ENCODE data around the gene LCTL. TPM values are rescaled to one million over a fixed set of nuclear protein-coding genes. Genes with fewer than 3 reads are reported as not detected.

The LCTL gene
- total RNA-seq, 4 donors from 2014 or later, result 3.3 to 12.6 (median 7.4) TPM

DNA sequence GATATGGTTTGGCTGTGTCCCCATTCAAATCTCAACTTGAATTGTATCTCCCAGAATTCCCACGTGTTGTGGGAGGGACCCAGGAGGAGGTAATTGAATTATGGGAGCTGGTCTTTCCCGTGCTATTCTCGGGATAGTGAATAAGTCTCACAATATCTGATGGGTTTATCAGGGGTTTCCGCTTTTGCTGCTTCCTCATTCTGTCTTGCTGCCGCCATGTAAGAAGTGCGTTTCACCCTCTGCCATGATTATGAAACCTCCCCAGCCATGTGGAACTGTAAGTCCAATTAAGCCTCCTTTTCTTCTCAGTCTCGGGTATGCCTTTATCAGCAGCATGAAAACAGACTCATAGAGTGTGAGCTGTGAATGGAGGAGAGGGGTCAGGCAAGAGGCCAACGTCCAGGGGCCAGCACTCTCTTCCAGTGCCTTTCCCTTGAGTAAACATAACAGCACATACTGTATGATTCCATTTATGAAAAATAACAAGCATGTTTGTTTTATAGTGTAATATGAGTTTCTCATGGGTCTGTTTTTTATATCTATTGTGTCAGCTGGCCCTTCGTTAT, 16.3 kb upstream of the LCTL start:
- H3K9me3 ChIP-seq, result no peaks in the 10 kb centered on the region
- H3K36me3 ChIP-seq, result no peaks in the 10 kb centered on the region
- TF ChIP-seq EP300 (IDR thresholded peaks at IDR 0.05) (no peak), POLR2A (IDR thresholded peaks at IDR 0.05) (no peak)
- TF ChIP-seq, protein P1, sequence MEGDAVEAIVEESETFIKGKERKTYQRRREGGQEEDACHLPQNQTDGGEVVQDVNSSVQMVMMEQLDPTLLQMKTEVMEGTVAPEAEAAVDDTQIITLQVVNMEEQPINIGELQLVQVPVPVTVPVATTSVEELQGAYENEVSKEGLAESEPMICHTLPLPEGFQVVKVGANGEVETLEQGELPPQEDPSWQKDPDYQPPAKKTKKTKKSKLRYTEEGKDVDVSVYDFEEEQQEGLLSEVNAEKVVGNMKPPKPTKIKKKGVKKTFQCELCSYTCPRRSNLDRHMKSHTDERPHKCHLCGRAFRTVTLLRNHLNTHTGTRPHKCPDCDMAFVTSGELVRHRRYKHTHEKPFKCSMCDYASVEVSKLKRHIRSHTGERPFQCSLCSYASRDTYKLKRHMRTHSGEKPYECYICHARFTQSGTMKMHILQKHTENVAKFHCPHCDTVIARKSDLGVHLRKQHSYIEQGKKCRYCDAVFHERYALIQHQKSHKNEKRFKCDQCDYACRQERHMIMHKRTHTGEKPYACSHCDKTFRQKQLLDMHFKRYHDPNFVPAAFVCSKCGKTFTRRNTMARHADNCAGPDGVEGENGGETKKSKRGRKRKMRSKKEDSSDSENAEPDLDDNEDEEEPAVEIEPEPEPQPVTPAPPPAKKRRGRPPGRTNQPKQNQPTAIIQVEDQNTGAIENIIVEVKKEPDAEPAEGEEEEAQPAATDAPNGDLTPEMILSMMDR (IDR thresholded peaks at IDR 0.05), result no peak
- DNase-seq (ENCODE audit: low spot score in 2 of 2), result no peak
- H3K4me3 ChIP-seq, result no peak overlapping the region
- H3K27ac ChIP-seq, result no peak overlapping the region
- H3K27me3 ChIP-seq, result no peaks in the 10 kb centered on the region
- peaks cover 0 to 7% (median 0%) of the 10 kb centered on the region in 4 donors for H3K4me1 ChIP-seq
- 63 to 69% methylated on average over 9 of the region's 9 CpGs for WGBS, 2 donors

DNA sequence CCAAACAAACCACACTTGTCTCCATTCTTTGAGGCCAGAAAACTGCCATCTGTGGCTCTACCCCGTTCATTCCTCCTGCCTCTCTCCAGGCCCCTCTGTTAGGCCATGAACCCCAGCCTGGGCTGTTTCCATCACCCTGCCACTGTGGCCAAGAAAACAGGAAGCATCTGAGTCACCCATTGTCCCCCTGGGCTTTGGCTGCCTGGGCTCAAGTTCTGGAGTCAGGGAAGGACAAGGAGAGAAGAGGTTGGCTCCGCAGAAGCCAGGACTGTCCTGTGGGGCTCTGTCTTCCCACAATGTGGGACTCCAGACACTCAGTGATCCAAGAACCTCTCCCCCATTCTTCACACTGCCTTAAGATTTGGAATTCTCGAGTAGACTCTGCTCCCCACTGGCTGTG, 14.8 kb upstream of the LCTL start:
- 62 to 73% methylated on average over 2 to 3 of the region's 3 CpGs for WGBS, 2 donors
- DNase-seq (ENCODE audit: low spot score in 2 of 2), result peak; percentile 10 to 17
- TF ChIP-seq EP300 (IDR thresholded peaks at IDR 0.05) (no peak), POLR2A (IDR thresholded peaks at IDR 0.05) (no peak)
- TF ChIP-seq, protein P1 (IDR thresholded peaks at IDR 0.05), result no peak

DNA sequence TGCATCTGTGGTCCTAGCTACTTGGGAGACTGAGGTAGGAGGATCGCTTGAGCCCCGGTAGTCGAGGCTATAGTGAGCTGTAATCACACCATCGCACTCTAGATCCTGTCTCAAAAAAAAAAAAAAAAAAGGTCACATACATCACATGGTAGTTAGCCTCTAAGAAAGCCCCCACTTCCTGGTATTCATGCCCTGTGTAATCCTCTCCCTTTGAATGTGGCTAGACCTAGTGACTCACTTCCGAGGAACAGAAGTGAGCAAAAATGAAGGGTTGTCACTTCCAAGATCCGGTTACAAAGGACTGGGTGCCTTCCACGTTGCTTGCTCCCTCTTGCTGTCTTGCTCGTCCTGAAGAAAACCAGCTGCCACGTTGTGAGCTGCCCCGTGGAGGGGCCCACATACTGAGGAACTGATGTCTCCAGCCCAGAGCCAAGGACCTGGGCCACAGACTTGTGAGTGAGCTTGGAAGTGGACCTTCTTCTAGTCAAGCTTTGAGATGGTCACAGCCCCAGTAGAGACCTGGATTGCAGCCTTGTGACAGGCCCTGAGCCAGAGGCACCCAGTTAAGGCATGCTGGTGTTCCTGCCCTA, 12.6 kb upstream of the LCTL start:
- no peaks in the 10 kb centered on the region for H3K27me3 ChIP-seq
- DNase-seq (ENCODE audit: low spot score in 2 of 2), result no peak
- no peaks in the 10 kb centered on the region for H3K36me3 ChIP-seq
- no peaks in the 10 kb centered on the region for H3K9me3 ChIP-seq
- no peak overlapping the region for H3K27ac ChIP-seq
- WGBS, 2 donors, result 65 to 80% methylated on average over 10 of the region's 10 CpGs
- TF ChIP-seq, protein P1 (IDR thresholded peaks at IDR 0.05), result no peak
- TF ChIP-seq POLR2A (IDR thresholded peaks at IDR 0.05), result no peak
- TF ChIP-seq EP300 (IDR thresholded peaks at IDR 0.05), result no peak
- peaks cover 0 to 10% (median 0%) of the 10 kb centered on the region in 4 donors for H3K4me1 ChIP-seq
- no peak overlapping the region for H3K4me3 ChIP-seq

More for the DNA sequence above, 14.8 kb upstream of the LCTL start:
- Histone ChIP-seq H3K4me1 (peaks cover 0 to 7% (median 0%) of the 10 kb centered on the region in 4 donors), H3K36me3 (no peaks in the 10 kb centered on the region), H3K27ac (no peak overlapping the region), H3K4me3 (no peak overlapping the region), H3K27me3 (no peaks in the 10 kb centered on the region), H3K9me3 (no peaks in the 10 kb centered on the region)

DNA sequence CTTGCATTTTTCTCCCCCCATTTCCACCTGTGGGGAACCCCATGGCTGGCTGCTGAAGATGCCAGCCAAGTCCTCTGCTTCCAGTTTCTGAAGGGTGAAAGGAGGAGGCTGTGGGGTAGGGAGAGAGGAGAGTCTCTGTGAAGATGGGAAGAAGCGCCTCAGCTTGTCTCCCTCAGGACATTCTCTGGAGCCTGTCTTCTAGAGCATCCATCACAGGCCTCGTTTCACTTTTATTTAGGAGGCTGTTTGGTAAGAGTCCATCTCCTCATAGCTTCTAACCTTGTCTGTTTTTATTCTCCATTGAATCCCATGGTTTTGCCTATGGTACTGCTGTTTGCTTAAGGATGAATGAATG, 8.8 kb upstream of the LCTL start:
- Histone ChIP-seq H3K36me3 (no peaks in the 10 kb centered on the region), H3K27me3 (no peaks in the 10 kb centered on the region), H3K27ac (no peak overlapping the region), H3K4me3 (no peak overlapping the region), H3K4me1 (peaks cover 0 to 3% (median 0%) of the 10 kb centered on the region in 4 donors), H3K9me3 (no peaks in the 10 kb centered on the region)
- DNase-seq (ENCODE audit: low spot score in 2 of 2), result no peak
- TF ChIP-seq POLR2A (IDR thresholded peaks at IDR 0.05) (no peak), EP300 (IDR thresholded peaks at IDR 0.05) (no peak)
- TF ChIP-seq, protein P1 (IDR thresholded peaks at IDR 0.05), result no peak
- whole genome bisulfite sequencing, 2 donors, result 68 to 72% methylated on average over 2 of the region's 2 CpGs

DNA sequence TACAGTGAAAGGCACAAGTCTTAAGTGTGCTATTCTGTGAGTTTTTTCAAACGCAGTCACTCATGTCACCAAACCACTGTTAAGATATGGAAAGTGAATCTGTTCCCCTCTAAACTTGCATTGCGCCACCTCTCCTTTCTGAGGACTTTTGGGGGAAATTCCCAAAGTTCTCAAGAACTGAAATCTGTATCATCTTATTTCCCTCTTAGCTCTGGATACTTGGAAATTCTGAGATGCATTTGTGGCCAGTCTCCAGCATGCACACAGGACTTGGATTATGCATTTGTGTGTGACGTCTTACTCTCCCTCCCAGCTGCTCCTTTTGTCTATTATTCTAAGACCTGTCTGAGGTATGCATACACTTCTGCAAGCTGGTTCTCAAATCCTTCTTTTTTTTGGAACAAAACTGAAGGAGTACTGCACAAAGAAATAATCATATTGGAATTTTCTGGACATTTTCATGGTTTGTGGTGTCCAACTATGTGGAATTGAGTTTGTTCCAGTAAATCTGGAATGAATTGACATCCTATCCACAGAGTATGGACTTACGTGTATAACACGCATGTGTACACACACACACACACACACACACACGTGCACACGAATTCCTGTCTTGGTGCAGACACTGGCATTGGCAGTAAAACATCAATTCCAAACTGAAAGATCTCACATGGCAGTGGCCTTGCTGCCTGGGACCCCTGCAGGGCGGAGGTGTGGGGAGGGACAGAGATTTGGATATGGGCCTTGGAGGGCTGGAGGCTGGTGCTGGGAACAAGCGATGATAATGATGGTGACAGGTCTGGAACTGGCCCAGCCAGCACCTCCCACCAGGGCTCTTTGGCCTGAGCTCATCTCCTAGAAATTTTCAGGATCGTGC, 8.2 kb upstream of the LCTL start:
- peaks cover 0 to 3% (median 0%) of the 10 kb centered on the region in 4 donors for H3K4me1 ChIP-seq
- H3K4me3 ChIP-seq, result no peak overlapping the region

More for the DNA sequence above, 8.2 kb upstream of the LCTL start:
- DNase-seq (ENCODE audit: low spot score in 2 of 2), result no peak
- 52 to 55% methylated on average over 10 of the region's 10 CpGs for WGBS, 2 donors
- Histone ChIP-seq H3K27me3 (no peaks in the 10 kb centered on the region), H3K36me3 (no peaks in the 10 kb centered on the region), H3K27ac (no peak overlapping the region), H3K9me3 (no peaks in the 10 kb centered on the region)
- TF ChIP-seq EP300 (IDR thresholded peaks at IDR 0.05) (no peak), POLR2A (IDR thresholded peaks at IDR 0.05) (no peak)
- TF ChIP-seq, protein P1 (IDR thresholded peaks at IDR 0.05), result no peak
